Measurements from ENCODE around the gene ADRA2C.

DNA sequence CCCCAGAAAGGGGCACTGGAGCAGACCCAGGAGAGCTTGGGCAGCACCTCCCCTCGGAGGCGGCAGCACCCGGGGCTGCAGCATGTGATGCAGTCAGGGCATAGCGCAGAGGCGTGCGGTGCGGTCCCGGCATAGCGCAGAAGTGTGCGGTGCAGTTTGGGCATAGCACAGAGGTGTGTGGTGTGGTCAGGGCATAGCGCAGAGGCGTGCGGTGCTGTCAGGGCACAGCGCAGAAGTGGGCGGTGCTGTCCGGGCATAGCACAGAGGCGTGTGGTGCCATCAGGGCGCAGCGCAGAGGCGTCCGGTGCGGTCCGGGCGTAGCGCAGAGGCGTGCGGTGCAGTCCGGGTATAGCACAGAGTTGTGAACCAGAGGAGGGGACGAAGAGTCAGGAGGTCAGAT is 42.8 kb downstream of the ADRA2C start:
- no peak for TF ChIP-seq POLR2AphosphoS5 (IDR thresholded peaks at IDR 0.05; ENCODE audit: low read depth, low read length)
- no peak for TF ChIP-seq CTCF (IDR thresholded peaks at IDR 0.05)

All from Panc1 (cell line).